Pancreas (tissue), 10 donors: ENCODE measurements around the gene KCNN3. TPM values are rescaled to one million over a fixed set of nuclear protein-coding genes. Genes with fewer than 3 reads are reported as not detected.

Experiments
- ATAC-seq, 4 donors: fragments of 200-7000 bp; cut with Tn5 transposase; one replicate each; pipeline versions ENCODE4 v1.8.0 to v1.9.1; 2020; ENCODE audit warnings: mild to moderate bottlenecking in 4 of 4, moderate library complexity in 4 of 4
- DNase-seq, 6 donors: peaks; one replicate each; pipeline ENCODE4 v3.0.0-alpha.2; 2020
- FAIRE-seq: peaks from 2 replicates; lab custom pipeline; 2012; peaks lifted over from hg19 to GRCh38; lab: Jason Lieb, UNC
- H3K27ac ChIP-seq, 4 donors: fragments of 200-600 bp; sonication (generic); 1 replicate in 3 of 4; 2 replicates in 1 of 4; pipeline versions ENCODE4 v1.5.0 to v1.8.0; 2020
- H3K27me3 ChIP-seq, 4 donors: fragments of 200-600 bp; one replicate each; pipeline ENCODE4 v1.8.0; 2021
- H3K36me3 ChIP-seq, 3 donors: fragments of 200-600 bp; sonication (generic) in 1 of 3; one replicate each; pipeline versions ENCODE4 v1.5.0 to v1.8.0; 2020 to 2021
- H3K4me1 ChIP-seq, 3 donors: fragments of 200-600 bp; one replicate each; pipeline ENCODE4 v1.8.0; 2021
- H3K4me3 ChIP-seq, 4 donors: fragments of 200-600 bp; sonication (generic) in 2 of 4; one replicate each; pipeline versions ENCODE4 v1.5.0 to v1.8.0; 2020 to 2021
- H3K9me3 ChIP-seq, 4 donors: fragments of 200-600 bp; one replicate each; pipeline ENCODE4 v1.8.0; 2021
- CTCF ChIP-seq, 4 donors: fragments of 200-600 bp; sonication (generic) in 3 of 4; IDR thresholded peaks; one replicate each; pipeline versions ENCODE4 v1.5.0 to v1.8.0; 2021; ENCODE audit warnings: antibody characterized with exemption in 4 of 4
- WGBS, 2 donors: extraction: QIAGEN DNeasy Blood & Tissue Kit; methylation state at CpG; one replicate each; pipeline ENCODE4 v1.1.7; 2013; 5-methylcytosine and 5-hydroxymethylcytosine counted together
- intact Hi-C, 3 donors: fragments of 100-400 bp; cut with DNase I; formaldehyde crosslinking; loops; one replicate each; pipeline versions ENCODE4 v1.11.1 to v1.14.2; 2022
- polyA plus RNA-seq, 2 donors: library from polyadenylated mRNA; stranded (reverse); fragments of 200-250 nt; gene quantifications; one replicate each; pipeline ENCODE4 v1.2.3, GENCODE V29; 2013
- total RNA-seq, 6 donors: library from RNA; stranded (reverse); fragmentation: NEBNext Ultra II Directional in 4 of 6; extraction: Animal tissue kit (Norgen Biotek cat#: 25700) in 4 of 6; gene quantifications; one replicate each; pipeline versions ENCODE4 v1.2.1 to v1.2.4, GENCODE V29; 2021 to 2023
- donor health status: healthy with polysubstance abuse.
- donor health status: DM: no; HTN: no; CAD: no; lungs with moderate emphysema.
- donor health status: DM: no; HTN: no; CAD: no.
- donor health status: control.
- donor health status: control.
- donor health status: Bipolar disorder and iron deficiency.
- donor health status: DM: yes; HTN: yes; CAD: no.
- donor health status: DM: no; HTN: no; CAD: no.
- donor health status: DM: no; HTN: no; CAD: no.
- donor health status: DM: yes; HTN: yes; CAD: no.

KCNN3 gene
- total and polyA plus RNA-seq, 8 donors = 0.11 to 1.0 (median 0.33) TPM

GRCh38 chr1:154799188-154799587, 70.9 kb downstream of the KCNN3 start:
- WGBS, 2 donors = 77 to 80% methylated on average over 5 of the region's 5 CpGs
- TF ChIP-seq CTCF (IDR thresholded peaks at IDR 0.05) = no peak
- H3K36me3 ChIP-seq = no peaks in the 10 kb centered on the region
- H3K27me3 ChIP-seq = no peaks in the 10 kb centered on the region
- H3K27ac ChIP-seq = no peak overlapping the region
- ATAC-seq = no peak
- H3K4me1 ChIP-seq = no peaks in the 10 kb centered on the region
- no peak overlapping the region for H3K4me3 ChIP-seq
- intact Hi-C loops = no loop called here
- no peak for FAIRE-seq
- H3K9me3 ChIP-seq = no peaks in the 10 kb centered on the region
- no peak for DNase-seq

GRCh38 chr1:154798645-154799044, 71.4 kb downstream of the KCNN3 start:
- TF ChIP-seq CTCF (IDR thresholded peaks at IDR 0.05) = no peak
- no peak overlapping the region for H3K27ac ChIP-seq
- ATAC-seq (no peak), DNase-seq (no peak), FAIRE-seq (no peak)
- intact Hi-C loops = no loop called here
- H3K27me3 ChIP-seq = no peaks in the 10 kb centered on the region
- no peaks in the 10 kb centered on the region for H3K4me1 ChIP-seq
- H3K9me3 ChIP-seq = no peaks in the 10 kb centered on the region
- no peaks in the 10 kb centered on the region for H3K36me3 ChIP-seq
- 58 to 73% methylated on average over 1 of the region's 1 CpG for WGBS, 2 donors
- H3K4me3 ChIP-seq = no peak overlapping the region

GRCh38 chr1:154797175-154797574, 72.9 kb downstream of the KCNN3 start:
- WGBS, 2 donors = 71 to 80% methylated on average over 6 of the region's 6 CpGs
- Histone ChIP-seq H3K27me3 (no peaks in the 10 kb centered on the region), H3K36me3 (no peaks in the 10 kb centered on the region), H3K4me1 (no peaks in the 10 kb centered on the region), H3K9me3 (no peaks in the 10 kb centered on the region), H3K4me3 (no peak overlapping the region), H3K27ac (no peak overlapping the region)
- ATAC-seq (no peak), DNase-seq (no peak), FAIRE-seq (no peak)
- no peak for TF ChIP-seq CTCF (IDR thresholded peaks at IDR 0.05)
- intact Hi-C loops = no loop called here

GRCh38 chr1:154796303-154796892, 73.7 kb downstream of the KCNN3 start:
- WGBS, 2 donors = 59 to 65% methylated on average over 15 of the region's 15 CpGs
- H3K27ac ChIP-seq = no peak overlapping the region
- H3K36me3 ChIP-seq = no peaks in the 10 kb centered on the region
- no peaks in the 10 kb centered on the region for H3K4me1 ChIP-seq
- FAIRE-seq (no peak), DNase-seq (no peak), ATAC-seq (no peak)
- no peaks in the 10 kb centered on the region for H3K27me3 ChIP-seq
- H3K9me3 ChIP-seq = no peaks in the 10 kb centered on the region
- no peak overlapping the region for H3K4me3 ChIP-seq
- TF ChIP-seq CTCF (IDR thresholded peaks at IDR 0.05) = no peak
- intact Hi-C loops = no loop called here

GRCh38 chr1:154794608-154795007, 75.5 kb downstream of the KCNN3 start:
- H3K27ac ChIP-seq = no peak overlapping the region
- intact Hi-C loops = no loop called here
- DNase-seq (no peak), ATAC-seq (no peak), FAIRE-seq (no peak)
- WGBS, 2 donors = 34 to 53% methylated on average over 3 of the region's 3 CpGs
- H3K4me1 ChIP-seq = no peaks in the 10 kb centered on the region
- no peak overlapping the region for H3K4me3 ChIP-seq
- H3K36me3 ChIP-seq = no peaks in the 10 kb centered on the region
- H3K27me3 ChIP-seq = no peaks in the 10 kb centered on the region
- H3K9me3 ChIP-seq = no peaks in the 10 kb centered on the region
- no peak for TF ChIP-seq CTCF (IDR thresholded peaks at IDR 0.05)
